GM12878 (cell line): Measurements from ENCODE around the gene FRMD8.

Experiments
- CEBPB ChIP-seq, 2 experiments: fragments of 150-350 bp in 1 of 2; IDR thresholded peaks; 2 replicates each; pipeline ENCODE4 v1.6.1; 2012 to 2014; ENCODE audit warnings: low read depth in 2 of 2, low read length in 2 of 2, borderline replicate concordance in 1 of 2, inconsistent platforms in 1 of 2
- NFXL1 ChIP-seq: fragments of 450-650 bp; IDR thresholded peaks from 2 replicates; pipeline ENCODE4 v1.6.1; 2017; ENCODE audit warnings: antibody characterized with exemption, mild to moderate bottlenecking, borderline replicate concordance
- POLR2AphosphoS5 ChIP-seq: IDR thresholded peaks from 2 replicates; pipeline ENCODE4 v1.6.1; 2011; ENCODE audit warnings: mild to moderate bottlenecking, low read length, inconsistent platforms
- TF ChIP-seq, protein P1 (sequence below), 3 experiments: IDR thresholded peaks in 2 of 3; conservative IDR thresholded peaks in 1 of 3; 2 replicates each; pipeline ENCODE4 v1.5.1; 2011; ENCODE audit warnings: low read depth in 3 of 3, low read length in 3 of 3, mild to moderate bottlenecking in 3 of 3, control low read depth in 2 of 3, moderate library complexity in 2 of 3, inconsistent platforms in 1 of 3, mixed read lengths in 1 of 3; ENCODE audit not compliant: control insufficient read depth in 2 of 3, insufficient read depth in 1 of 3; ENCODE audit errors: extremely low read depth in 1 of 3

DNA sequence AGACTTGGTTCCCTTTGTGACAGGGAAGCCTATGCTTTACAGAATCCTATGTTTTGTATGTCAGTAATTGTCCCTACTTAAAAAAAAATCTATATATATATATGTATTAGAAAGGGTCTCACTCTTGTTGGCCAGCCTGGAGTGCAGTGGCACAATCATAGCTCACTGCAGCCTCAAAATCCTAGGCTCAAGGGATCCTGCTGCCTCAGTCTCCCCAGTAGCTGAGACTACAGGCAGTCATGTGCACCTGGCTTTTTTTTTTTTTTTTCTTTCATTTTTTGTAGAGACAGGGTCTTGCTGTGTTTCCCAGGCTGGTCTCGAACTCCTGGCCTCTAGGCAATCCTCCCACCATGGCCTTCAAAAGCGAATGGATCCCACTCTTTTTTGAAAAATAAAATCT is 34.1 kb downstream of the FRMD8 start:
- TF ChIP-seq NFXL1: no peak
- TF ChIP-seq CEBPB (IDR thresholded peaks at IDR 0.05; ENCODE audit: borderline replicate concordance in 1 of 2, low read depth in 2 of 2, low read length in 2 of 2): no peak
- TF ChIP-seq POLR2AphosphoS5: no peak
- TF ChIP-seq, protein P1, sequence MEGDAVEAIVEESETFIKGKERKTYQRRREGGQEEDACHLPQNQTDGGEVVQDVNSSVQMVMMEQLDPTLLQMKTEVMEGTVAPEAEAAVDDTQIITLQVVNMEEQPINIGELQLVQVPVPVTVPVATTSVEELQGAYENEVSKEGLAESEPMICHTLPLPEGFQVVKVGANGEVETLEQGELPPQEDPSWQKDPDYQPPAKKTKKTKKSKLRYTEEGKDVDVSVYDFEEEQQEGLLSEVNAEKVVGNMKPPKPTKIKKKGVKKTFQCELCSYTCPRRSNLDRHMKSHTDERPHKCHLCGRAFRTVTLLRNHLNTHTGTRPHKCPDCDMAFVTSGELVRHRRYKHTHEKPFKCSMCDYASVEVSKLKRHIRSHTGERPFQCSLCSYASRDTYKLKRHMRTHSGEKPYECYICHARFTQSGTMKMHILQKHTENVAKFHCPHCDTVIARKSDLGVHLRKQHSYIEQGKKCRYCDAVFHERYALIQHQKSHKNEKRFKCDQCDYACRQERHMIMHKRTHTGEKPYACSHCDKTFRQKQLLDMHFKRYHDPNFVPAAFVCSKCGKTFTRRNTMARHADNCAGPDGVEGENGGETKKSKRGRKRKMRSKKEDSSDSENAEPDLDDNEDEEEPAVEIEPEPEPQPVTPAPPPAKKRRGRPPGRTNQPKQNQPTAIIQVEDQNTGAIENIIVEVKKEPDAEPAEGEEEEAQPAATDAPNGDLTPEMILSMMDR (IDR thresholded peaks at IDR 0.05 in 2 of 3, conservative IDR thresholded peaks at IDR 0.05 in 1 of 3; ENCODE audit: control insufficient read depth in 2 of 3, extremely low read depth in 1 of 3, insufficient read depth in 1 of 3, low read depth in 3 of 3, low read length in 3 of 3): no peak
